K562 (cell line): ENCODE results near the gene ZNF563. TPM values are rescaled to one million over a fixed set of nuclear protein-coding genes. Genes with fewer than 3 reads are reported as not detected.

Experiments
- CBFA2T2 ChIP-seq: fragments of 450-650 bp; conservative IDR thresholded peaks from 2 replicates; pipeline ENCODE4 v1.6.1; 2017; ENCODE audit warnings: mild to moderate bottlenecking
- DIDO1 ChIP-seq: fragments of 450-650 bp; IDR thresholded peaks from 2 replicates; pipeline ENCODE4 v1.6.1; 2016; ENCODE audit warnings: low read depth, missing biosample characterization, missing genetic modification characterization
- EHMT2 ChIP-seq: fragments of 450-650 bp; IDR thresholded peaks from 2 replicates; pipeline ENCODE4 v1.6.1; 2018; ENCODE audit warnings: antibody characterized with exemption
- FOXA1 ChIP-seq: fragments of 450-650 bp; IDR thresholded peaks from 2 replicates; pipeline ENCODE4 v1.6.1; 2016; ENCODE audit warnings: mild to moderate bottlenecking, borderline replicate concordance
- KLF16 ChIP-seq: IDR thresholded peaks from 2 replicates; pipeline ENCODE4 v1.6.1; 2016; ENCODE audit warnings: antibody characterized with exemption
- MBD1 ChIP-seq: fragments of 250-450 bp; sonication (Bioruptor Pico); IDR thresholded peaks from 2 replicates; pipeline ENCODE4 v1.8.0; 2022; ENCODE audit warnings: inconsistent platforms
- MEIS2 ChIP-seq: fragments of 450-650 bp; IDR thresholded peaks from 2 replicates; pipeline ENCODE4 v1.6.1; 2014; ENCODE audit warnings: mild to moderate bottlenecking; ENCODE audit not compliant: partially characterized antibody
- MYC ChIP-seq, 2 experiments: fragments of 250-450 bp in 1 of 2; sonication (Bioruptor Pico) in 1 of 2; IDR thresholded peaks; 2 replicates each; pipeline versions ENCODE4 v1.5.1 to v1.6.1; 2012 to 2021; ENCODE audit warnings: low read depth in 2 of 2, borderline replicate concordance in 1 of 2, improper control_type of control experiment in 1 of 2, low read length in 1 of 2, mild to moderate bottlenecking in 1 of 2, moderate library complexity in 1 of 2
- RAD21 ChIP-seq, 2 experiments: fragments of 250-450 bp in 1 of 2; fragments of 450-650 bp in 1 of 2; sonication (Bioruptor Pico) in 1 of 2; formaldehyde crosslinking in 1 of 2; IDR thresholded peaks in 1 of 2; conservative IDR thresholded peaks in 1 of 2; 2 replicates each; pipeline versions ENCODE4 v1.4.0 to v1.8.0; 2020 to 2022; ENCODE audit warnings: mild to moderate bottlenecking in 2 of 2, moderate library complexity in 1 of 2
- SMARCA4 ChIP-seq: fragments of 450-650 bp; IDR thresholded peaks from 2 replicates; pipeline ENCODE4 v1.6.1; 2016
- TAL1 ChIP-seq: fragments of 450-650 bp; IDR thresholded peaks from 2 replicates; pipeline ENCODE4 v1.6.1; 2016; ENCODE audit warnings: mild to moderate bottlenecking
- TCF3 ChIP-seq: sonication (generic); formaldehyde crosslinking; IDR thresholded peaks from 2 replicates; pipeline ENCODE4 v1.4.0; 2020; ENCODE audit warnings: mild to moderate bottlenecking, missing genetic modification reagents
- XRCC3 ChIP-seq: fragments of 450-650 bp; IDR thresholded peaks from 2 replicates; pipeline ENCODE4 v1.6.1; 2017; ENCODE audit warnings: mild to moderate bottlenecking, moderate library complexity
- polyA plus RNA-seq, 8 experiments: library from polyadenylated mRNA; depleted of rRNA in 4 of 8; stranded (reverse) in 5 of 8; unstranded in 3 of 8; fragments of >200 nt; fragmentation: Nextera tagmentation in 2 of 8; fragmentation: Illumina TruSeq in 1 of 8; extraction: Ambion mirVana in 2 of 8; extraction: Trizol in 1 of 8; gene quantifications; 2 replicates each; pipeline versions ENCODE4 v1.2.1 to v1.2.3, GENCODE V29; 2011 to 2014; ENCODE audit warnings: inconsistent platforms in 1 of 8, missing spikeins in 1 of 8
- total RNA-seq, 7 experiments: library from RNA; depleted of rRNA in 6 of 7; stranded (reverse); fragments of >200 nt in 6 of 7; fragmentation: Illumina TruSeq in 2 of 7; extraction: Trizol in 2 of 7; gene quantifications; 2 replicates each; pipeline versions ENCODE4 v1.2.1 to v1.2.3, GENCODE V29; 2011 to 2021; ENCODE audit warnings: low replicate concordance in 1 of 7
- TF ChIP-seq, protein P1 (sequence below): sonication (generic); formaldehyde crosslinking; IDR thresholded peaks from 2 replicates; pipeline ENCODE4 v1.8.0; 2022; ENCODE audit warnings: missing genetic modification reagents, mild to moderate bottlenecking, moderate library complexity, borderline replicate concordance
- TF ChIP-seq, protein P2 (sequence below), 3 experiments: fragments of 200-800 bp in 1 of 3; fragments of 250-450 bp in 1 of 3; fragments of 450-650 bp in 1 of 3; sonication (Bioruptor Pico) in 1 of 3; sonication (Bioruptor generic) in 1 of 3; formaldehyde crosslinking in 1 of 3; IDR thresholded peaks; 2 replicates each; pipeline versions ENCODE4 v1.6.1 to v1.8.0; 2016 to 2022; ENCODE audit warnings: mild to moderate bottlenecking in 2 of 3, missing genetic modification characterization in 2 of 3, missing compliant biosample characterization in 1 of 3, moderate library complexity in 1 of 3

ZNF563 gene
- total and polyA plus RNA-seq, 9 of the 15 experiments (the other 6 are each of a cell fraction or from before 2014, with no cell fraction given) = 0.37 to 2.9 (median 0.74) TPM

DNA sequence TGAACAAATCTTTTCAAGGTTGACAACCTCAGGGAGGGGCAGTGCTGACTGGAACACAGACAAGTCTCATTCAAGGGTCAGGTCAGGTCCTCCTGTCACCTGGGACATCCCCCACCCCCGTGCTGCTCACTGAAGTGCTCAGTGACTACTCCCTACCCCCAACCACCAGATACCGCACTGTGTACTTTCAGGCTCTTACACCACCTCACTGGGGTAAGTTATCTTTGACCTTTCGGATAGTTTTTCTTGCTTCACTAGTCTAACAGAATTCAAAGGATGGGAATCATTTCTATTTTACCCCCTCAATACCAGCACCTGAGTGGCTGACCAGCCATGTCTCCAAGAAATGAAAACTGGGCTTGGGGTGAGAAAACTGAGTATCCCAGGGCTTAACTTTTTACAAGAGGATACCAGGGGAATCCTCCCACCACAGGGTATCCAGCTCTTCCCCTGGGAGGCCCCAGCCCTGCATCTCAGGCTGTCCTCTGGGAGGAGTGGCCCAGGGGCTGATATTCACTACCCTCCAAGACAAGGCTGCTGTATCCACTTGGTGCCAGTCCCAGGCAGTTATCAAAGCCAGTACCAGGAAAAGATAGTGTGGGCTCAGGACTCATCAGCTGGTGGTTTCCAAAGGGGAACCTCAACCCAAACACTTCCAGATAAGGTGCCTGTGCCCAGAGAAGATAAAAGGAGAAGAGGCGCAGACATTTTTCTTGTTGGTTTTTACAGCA, 2.1 kb downstream of the ZNF563 start (continued):
- TF ChIP-seq, protein P1, sequence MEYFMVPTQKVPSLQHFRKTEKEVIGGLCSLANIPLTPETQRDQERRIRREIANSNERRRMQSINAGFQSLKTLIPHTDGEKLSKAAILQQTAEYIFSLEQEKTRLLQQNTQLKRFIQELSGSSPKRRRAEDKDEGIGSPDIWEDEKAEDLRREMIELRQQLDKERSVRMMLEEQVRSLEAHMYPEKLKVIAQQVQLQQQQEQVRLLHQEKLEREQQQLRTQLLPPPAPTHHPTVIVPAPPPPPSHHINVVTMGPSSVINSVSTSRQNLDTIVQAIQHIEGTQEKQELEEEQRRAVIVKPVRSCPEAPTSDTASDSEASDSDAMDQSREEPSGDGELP = peak; percentile 40; the same call in 1 of the 2 replicates
- TF ChIP-seq SMARCA4 (0 out of 2 replicates have a peak, but pooled peaks have one; percentile 29), XRCC3 (no peak), DIDO1 (tag) (no peak), MEIS2 (no peak), CBFA2T2 (peak; percentile 48; the same call in 1 of the 2 replicates), EHMT2 (no peak), TCF3 (peak; percentile 41), MBD1 (CRISPR knock-in tag) (no peak), MYC (IDR thresholded peaks at IDR 0.05; ENCODE audit: low read depth, low read length) (peak; percentile 19; the same call in 1 of the 2 replicates), MYC (CRISPR knock-in tag; IDR thresholded peaks at IDR 0.05; ENCODE audit: borderline replicate concordance, low read depth) (no peak), RAD21 (CRISPR knock-in tag; conservative IDR thresholded peaks at IDR 0.05 in 1 of 2, IDR thresholded peaks at IDR 0.05 in 1 of 2) (0 out of 4 replicates have a peak, but pooled peaks of 1 of the 2 experiments have one; percentile 3), TAL1 (peak; percentile 46), KLF16 (peak; percentile 76), FOXA1 (no peak)
- TF ChIP-seq, protein P2, sequence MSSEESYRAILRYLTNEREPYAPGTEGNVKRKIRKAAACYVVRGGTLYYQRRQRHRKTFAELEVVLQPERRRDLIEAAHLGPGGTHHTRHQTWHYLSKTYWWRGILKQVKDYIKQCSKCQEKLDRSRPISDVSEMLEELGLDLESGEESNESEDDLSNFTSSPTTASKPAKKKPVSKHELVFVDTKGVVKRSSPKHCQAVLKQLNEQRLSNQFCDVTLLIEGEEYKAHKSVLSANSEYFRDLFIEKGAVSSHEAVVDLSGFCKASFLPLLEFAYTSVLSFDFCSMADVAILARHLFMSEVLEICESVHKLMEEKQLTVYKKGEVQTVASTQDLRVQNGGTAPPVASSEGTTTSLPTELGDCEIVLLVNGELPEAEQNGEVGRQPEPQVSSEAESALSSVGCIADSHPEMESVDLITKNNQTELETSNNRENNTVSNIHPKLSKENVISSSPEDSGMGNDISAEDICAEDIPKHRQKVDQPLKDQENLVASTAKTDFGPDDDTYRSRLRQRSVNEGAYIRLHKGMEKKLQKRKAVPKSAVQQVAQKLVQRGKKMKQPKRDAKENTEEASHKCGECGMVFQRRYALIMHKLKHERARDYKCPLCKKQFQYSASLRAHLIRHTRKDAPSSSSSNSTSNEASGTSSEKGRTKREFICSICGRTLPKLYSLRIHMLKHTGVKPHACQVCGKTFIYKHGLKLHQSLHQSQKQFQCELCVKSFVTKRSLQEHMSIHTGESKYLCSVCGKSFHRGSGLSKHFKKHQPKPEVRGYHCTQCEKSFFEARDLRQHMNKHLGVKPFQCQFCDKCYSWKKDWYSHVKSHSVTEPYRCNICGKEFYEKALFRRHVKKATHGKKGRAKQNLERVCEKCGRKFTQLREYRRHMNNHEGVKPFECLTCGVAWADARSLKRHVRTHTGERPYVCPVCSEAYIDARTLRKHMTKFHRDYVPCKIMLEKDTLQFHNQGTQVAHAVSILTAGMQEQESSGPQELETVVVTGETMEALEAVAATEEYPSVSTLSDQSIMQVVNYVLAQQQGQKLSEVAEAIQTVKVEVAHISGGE (CRISPR knock-in tag; IDR thresholded peaks at IDR 0.05) = no peak
